Measurements from ENCODE around the gene RASA3. TPM values are rescaled to one million over a fixed set of nuclear protein-coding genes. Genes with fewer than 3 reads are reported as not detected.

The RASA3 gene
- total RNA-seq, 3 donors from 2014 or later = 7.9 to 19.0 (median 8.4) TPM

- Histone ChIP-seq H3K4me1 (ENCODE audit: low read depth) (no peaks in the 10 kb centered on the region), H3K9me3 (no peaks in the 10 kb centered on the region), H3K36me3 (ENCODE audit: low read depth) (no peaks in the 10 kb centered on the region), H3K4me3 (no peak overlapping the region)
- TF ChIP-seq CTCF (IDR thresholded peaks at IDR 0.05) = no peak
- ATAC-seq (no peak), DNase-seq (no peak)
- intact Hi-C loops (cut with DNase I, micrococcal nuclease) = loop anchor here in 1 of 2 donors (10.0 kb wide), 1 partner anchor 115 kb away; no protein-coding TSS in a partner anchor
Measured at GRCh38 chr13:113929628-113930615, 202.5 kb downstream of the RASA3 start.

DNA sequence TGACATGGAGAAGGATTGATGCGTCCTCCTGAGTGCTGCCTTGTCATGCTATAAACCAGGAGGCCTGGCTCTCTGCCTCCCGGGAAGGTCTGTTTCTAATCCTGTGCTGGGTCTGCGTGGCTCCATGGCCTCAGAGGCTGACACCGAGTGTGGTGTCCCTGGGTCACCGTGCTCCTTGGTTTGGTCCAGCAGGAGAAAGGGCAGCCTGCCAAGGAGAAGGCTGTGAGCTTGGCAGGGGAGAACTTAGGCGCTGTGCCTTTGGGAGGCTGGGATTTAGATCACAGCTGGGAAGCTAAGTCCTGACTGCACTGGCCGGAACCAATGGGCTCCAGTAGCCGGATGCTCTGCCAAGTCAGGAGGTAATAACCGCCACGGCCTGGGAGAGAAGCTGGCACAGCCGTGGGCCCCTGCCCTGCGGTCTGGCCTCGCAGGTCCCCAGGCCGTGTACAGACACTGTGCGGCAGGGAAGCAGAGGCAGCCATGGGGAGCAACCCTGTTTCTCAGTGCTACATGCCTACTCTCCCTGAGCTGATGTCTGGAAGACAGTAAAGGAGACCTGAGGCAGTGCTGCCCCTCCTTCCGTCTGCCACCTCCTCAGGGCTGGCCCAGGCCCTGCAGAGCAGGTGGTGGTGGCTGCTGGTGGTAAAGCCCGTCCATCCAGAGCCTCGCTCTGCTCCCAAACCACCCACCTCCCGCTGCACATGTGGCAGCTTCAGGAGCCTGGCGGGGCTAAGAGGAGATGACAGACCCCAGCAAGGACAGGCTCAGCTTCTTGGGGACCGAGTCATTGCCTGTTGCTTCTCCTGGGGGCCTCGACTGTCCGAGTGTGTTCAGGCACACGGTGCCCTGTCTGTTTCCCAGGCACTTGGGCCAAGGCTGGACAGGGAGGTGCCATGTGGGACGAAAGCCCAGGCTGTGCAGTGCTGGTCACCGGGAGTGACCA is 203.5 kb downstream of the RASA3 start:
- no peaks in the 10 kb centered on the region for H3K36me3 ChIP-seq (ENCODE audit: low read depth)
- TF ChIP-seq CTCF (IDR thresholded peaks at IDR 0.05) = no peak
- ATAC-seq = peak; percentile 47
- no peak overlapping the region for H3K4me3 ChIP-seq
- H3K4me1 ChIP-seq (ENCODE audit: low read depth) = no peaks in the 10 kb centered on the region
- intact Hi-C loops (cut with DNase I, micrococcal nuclease) = no loop called here
- DNase-seq = peak in 1 of 3 donors; percentile 45
- no peaks in the 10 kb centered on the region for H3K9me3 ChIP-seq

Other genes starting within 250 kb of the RASA3 start
- 1 to 10 TPM; 1.3 to 1.8 (median 1.6) TPM for gene C13orf46, start 158.5 kb downstream of the RASA3 start, total RNA-seq
- not detected for gene CFAP97D2, start 46.6 kb upstream of the RASA3 start, total RNA-seq
- 10 to 100 TPM; 43.8 to 53.3 (median 50.3) TPM for gene CDC16, start 102.3 kb upstream of the RASA3 start, total RNA-seq
- 10 to 100 TPM; 35.6 to 41.6 (median 41.0) TPM for gene UPF3A, start 149.0 kb upstream of the RASA3 start, total RNA-seq
- 10 to 100 TPM; 16.1 to 17.8 (median 16.7) TPM for gene CHAMP1, start 181.9 kb upstream of the RASA3 start, total RNA-seq

All from mucosa of descending colon (tissue), 3 donors.